ENCODE results near the gene ERN1. TPM values are rescaled to one million over a fixed set of nuclear protein-coding genes. Genes with fewer than 3 reads are reported as not detected.
"Not testable (repeated sequence)": the region's sequence is repeated elsewhere in the genome, so short reads cannot be mapped to it uniquely, and the experiment has no call there.

ERN1 gene
- total RNA-seq, 1 donor, result 13.3 TPM

DNA sequence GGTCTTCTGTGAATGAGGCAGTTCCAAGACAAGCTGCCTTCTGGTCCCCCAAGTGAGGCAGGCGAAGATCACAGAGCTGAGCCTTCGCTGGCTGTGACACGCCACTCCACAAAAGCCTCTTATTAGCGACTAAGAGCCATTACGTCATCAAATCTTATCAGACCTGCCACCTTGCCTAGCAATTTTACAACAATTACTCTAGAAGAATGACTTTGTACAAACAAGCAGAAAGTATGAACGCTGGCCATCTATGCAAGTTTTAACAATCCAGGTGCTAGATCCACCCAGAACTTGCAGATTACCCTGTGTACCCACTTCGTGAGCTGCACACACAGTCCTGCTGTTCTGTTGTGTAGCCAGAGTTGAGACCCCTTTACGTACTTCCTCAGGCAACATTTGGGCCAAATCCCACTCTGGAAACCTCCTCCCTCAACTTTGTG is 105.7 kb downstream of the ERN1 start:
- TF ChIP-seq, protein P1, sequence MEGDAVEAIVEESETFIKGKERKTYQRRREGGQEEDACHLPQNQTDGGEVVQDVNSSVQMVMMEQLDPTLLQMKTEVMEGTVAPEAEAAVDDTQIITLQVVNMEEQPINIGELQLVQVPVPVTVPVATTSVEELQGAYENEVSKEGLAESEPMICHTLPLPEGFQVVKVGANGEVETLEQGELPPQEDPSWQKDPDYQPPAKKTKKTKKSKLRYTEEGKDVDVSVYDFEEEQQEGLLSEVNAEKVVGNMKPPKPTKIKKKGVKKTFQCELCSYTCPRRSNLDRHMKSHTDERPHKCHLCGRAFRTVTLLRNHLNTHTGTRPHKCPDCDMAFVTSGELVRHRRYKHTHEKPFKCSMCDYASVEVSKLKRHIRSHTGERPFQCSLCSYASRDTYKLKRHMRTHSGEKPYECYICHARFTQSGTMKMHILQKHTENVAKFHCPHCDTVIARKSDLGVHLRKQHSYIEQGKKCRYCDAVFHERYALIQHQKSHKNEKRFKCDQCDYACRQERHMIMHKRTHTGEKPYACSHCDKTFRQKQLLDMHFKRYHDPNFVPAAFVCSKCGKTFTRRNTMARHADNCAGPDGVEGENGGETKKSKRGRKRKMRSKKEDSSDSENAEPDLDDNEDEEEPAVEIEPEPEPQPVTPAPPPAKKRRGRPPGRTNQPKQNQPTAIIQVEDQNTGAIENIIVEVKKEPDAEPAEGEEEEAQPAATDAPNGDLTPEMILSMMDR (IDR thresholded peaks at IDR 0.05; ENCODE audit: insufficient read depth, low read length), result no peak
- no peak overlapping the region for H3K4me3 ChIP-seq (ENCODE audit: low read depth, low read length)
- no peak for DNase-seq (ENCODE audit: low read depth)

DNA sequence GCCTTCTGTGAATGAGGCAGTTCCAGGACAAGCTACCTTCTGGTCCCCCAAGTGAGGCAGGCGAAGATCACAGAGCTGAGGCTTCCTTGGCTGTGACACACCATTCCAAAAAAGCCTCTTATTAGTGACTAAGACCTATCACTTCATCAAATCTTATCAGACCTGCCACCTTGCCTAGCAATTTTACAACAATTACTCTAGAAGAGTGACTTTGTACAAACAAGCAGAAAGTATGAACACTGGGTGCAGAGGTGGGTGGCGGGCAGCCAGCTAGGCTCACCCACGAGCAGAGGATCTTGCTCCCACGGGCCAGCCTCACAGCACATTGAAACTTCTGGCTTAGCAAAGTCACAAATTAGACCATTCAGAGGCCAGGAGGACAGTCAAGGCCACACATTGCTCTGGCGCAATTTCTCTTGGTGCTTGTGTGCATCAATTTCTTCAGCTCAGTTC is 107.3 kb downstream of the ERN1 start:
- TF ChIP-seq, protein P1 (IDR thresholded peaks at IDR 0.05; ENCODE audit: insufficient read depth, low read length), result no peak
- H3K4me3 ChIP-seq (ENCODE audit: low read depth, low read length), result no peak overlapping the region
- DNase-seq (ENCODE audit: low read depth), result no peak

DNA sequence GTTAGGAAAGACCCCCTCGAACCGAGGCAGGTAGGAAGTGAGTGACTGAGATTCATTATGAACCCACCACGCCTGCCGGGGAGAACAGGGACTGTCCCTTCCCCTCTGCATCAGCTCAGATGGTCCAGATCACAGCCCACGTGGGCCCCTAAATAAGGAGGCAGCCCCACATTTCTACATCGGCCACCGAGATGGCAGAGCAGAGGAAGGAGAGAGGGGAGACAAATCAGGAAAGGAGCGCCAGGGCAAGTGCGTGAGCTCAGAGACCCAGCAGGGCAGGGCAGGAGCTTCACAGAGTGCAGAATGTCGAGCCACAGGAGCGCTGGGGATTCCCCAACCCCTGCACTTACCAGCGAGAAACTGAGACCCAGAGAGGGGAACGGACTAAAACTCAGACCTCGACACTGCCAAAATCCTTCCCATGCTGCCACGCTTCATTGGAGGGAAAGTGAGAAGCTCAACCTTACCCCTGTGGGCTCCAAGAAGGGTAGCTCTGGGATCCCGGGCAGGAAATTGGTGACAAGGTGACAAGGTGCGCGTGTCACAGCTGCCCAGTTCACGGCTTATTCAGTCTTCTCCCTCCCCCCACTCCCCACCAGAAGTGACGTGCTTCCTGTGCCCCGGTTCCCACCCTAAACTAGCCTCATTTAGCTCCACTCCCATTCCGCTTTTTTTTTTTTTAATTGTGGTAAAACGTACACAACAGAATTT is 109.7 kb downstream of the ERN1 start, which contains the start of gene ICAM2:
Gene ICAM2, minus strand, starts transcription at position 578 of the 711 bp plus-strand sequence. CDS start 13,942 bp downstream, outside the sequence.
- no peak for DNase-seq (ENCODE audit: low read depth)
- peak within 1 kb of the TSS; percentile 46 for H3K4me3 ChIP-seq (ENCODE audit: low read depth, low read length)
- TF ChIP-seq, protein P1 (IDR thresholded peaks at IDR 0.05; ENCODE audit: insufficient read depth, low read length), result no peak

DNA sequence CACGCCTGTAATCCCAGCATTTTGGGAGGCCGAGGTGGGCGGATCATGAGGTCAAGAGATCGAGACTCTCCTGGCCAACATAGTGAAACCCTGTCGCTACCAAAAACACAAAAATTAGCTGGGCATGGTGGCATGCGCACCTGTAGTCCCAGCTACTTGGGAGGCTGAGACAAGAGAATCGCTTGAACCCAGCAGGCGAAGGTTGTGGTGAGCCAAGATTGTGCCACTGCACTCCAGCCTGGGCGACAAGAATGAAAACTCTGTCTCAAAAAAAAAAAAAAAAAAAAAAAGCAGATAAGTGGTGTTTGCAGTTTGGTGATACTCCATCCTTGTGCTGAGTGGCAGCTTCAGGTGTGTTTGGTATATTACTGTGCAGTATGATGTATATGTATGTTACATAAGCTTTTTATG is 110.4 kb downstream of the ERN1 start:
- DNase-seq (ENCODE audit: low read depth); H3K4me3 ChIP-seq (ENCODE audit: low read depth, low read length): not testable (repeated sequence)

DNA sequence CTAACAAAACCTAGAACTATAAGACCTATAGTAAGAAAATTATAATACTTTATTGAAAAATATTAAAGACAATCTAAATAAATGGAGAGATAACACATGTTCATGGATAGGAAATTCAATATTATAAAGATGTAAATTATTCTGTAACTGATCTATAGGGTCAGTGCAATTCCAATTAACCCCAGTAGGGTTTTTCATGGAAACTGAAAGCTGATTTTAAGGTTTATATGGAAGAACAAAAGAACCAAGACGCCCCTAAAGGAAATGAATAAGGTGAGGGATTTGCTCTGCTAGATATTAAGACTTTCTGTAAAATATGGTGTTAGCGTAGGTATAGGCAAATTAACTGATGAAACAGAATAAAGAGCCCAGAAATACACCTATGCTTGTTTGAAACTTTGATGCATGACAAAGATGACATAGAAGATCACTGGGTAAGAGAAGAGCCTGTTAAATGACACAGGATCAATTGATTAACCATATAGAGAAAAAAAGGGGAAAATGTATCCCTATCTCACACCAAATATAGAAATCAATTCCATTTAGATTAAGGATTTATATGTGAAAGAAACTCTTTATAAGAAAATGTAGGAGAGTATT is 112.5 kb downstream of the ERN1 start:
- TF ChIP-seq, protein P1 (IDR thresholded peaks at IDR 0.05; ENCODE audit: insufficient read depth, low read length), result peak; percentile 39
- no peak for DNase-seq (ENCODE audit: low read depth)
- H3K4me3 ChIP-seq (ENCODE audit: low read depth, low read length), result no peak overlapping the region

DNA sequence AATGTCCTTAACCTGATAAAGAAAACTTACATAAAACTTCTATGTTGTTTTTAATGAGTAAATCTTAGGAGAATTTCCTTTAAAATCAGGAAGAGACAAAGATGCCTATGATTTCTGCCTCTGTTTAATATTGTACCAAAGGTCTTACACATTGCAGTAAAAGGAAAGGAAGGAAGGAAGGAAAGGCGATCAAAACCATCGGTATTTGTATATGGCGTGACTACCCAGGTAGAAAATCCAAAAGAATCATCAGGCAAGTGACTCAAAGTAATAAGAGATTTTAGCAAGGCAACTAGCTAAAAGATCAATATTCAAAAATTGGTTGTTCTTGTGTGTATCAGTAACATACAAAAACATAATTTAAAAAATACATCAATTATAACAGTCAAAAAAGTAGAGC is 113.0 kb downstream of the ERN1 start:
- DNase-seq (ENCODE audit: low read depth), result no peak
- TF ChIP-seq, protein P1 (IDR thresholded peaks at IDR 0.05; ENCODE audit: insufficient read depth, low read length), result no peak
- no peak overlapping the region for H3K4me3 ChIP-seq (ENCODE audit: low read depth, low read length)

DNA sequence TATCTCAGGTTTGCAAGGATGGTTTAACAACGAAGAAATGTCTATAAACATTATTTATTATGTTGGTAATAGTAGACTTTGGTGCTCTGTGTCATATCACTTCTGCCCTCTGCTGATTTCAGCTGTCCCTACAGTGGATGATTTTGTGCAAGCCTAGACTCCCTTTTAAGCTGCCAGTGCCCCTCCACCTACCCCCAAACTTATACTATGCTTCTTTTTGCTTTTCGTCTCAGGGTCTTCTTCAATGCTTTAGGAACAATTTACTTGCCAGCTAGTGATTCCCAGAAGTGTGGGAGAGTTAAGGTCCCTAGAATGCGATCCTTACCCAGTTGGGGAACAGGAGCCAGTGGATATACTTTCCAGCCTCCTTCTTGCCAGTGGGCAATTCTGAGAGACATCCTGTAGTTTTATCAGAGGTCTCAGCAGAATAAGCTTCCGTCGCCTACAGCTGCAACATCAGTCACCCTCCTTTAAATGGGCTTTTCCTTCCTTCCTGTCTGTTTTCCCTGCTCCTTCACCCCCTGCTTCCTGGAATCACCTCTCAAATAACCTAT is 113.6 kb downstream of the ERN1 start:
- TF ChIP-seq, protein P1 (IDR thresholded peaks at IDR 0.05; ENCODE audit: insufficient read depth, low read length), result peak; percentile 42
- DNase-seq (ENCODE audit: low read depth), result no peak
- H3K4me3 ChIP-seq (ENCODE audit: low read depth, low read length), result no peak overlapping the region

Data from fibroblast of the aortic adventitia (primary cell).